GM23338 (cell line): ENCODE measurements around the gene DTNB.

Source experiments
- CREB1 ChIP-seq: fragments of 250-450 bp; sonication (Bioruptor Pico); IDR thresholded peaks from 2 replicates; pipeline ENCODE4 v1.5.0; 2020; ENCODE audit warnings: low read depth, mild to moderate bottlenecking, moderate library complexity
- EZH2 ChIP-seq: fragments of 200-600 bp; sonication (generic); IDR thresholded peaks from one replicate; pipeline ENCODE4 v1.8.0; 2017; ENCODE audit warnings: antibody characterized with exemption, mild to moderate bottlenecking, low read depth; ENCODE audit not compliant: unreplicated experiment
- EZH2phosphoT487 ChIP-seq: fragments of 200-600 bp; sonication (generic); IDR thresholded peaks from one replicate; pipeline ENCODE4 v1.8.1; 2018; ENCODE audit warnings: antibody characterized with exemption; ENCODE audit not compliant: unreplicated experiment
- NANOG ChIP-seq: IDR thresholded peaks from 2 replicates; pipeline ENCODE4 v1.6.1; 2016; ENCODE audit warnings: antibody characterized with exemption, borderline replicate concordance
- POLR2AphosphoS5 ChIP-seq: IDR thresholded peaks from 2 replicates; pipeline ENCODE4 v1.6.1; 2016; ENCODE audit warnings: antibody characterized with exemption, low read depth
- STAT1 ChIP-seq: IDR thresholded peaks from one replicate; pipeline ENCODE4 v1.6.1; 2016; ENCODE audit warnings: antibody characterized with exemption; ENCODE audit not compliant: unreplicated experiment
- TF ChIP-seq, protein P1 (sequence below), 2 experiments: fragments of 200-600 bp in 1 of 2; sonication (generic) in 1 of 2; conservative IDR thresholded peaks; 2 replicates each; pipeline versions ENCODE4 v1.5.1 to v1.6.1; 2016 to 2017; ENCODE audit warnings: antibody characterized with exemption in 2 of 2, low read depth in 2 of 2, mild to moderate bottlenecking in 2 of 2, moderate library complexity in 1 of 2
- TF ChIP-seq, protein P2 (sequence below): IDR thresholded peaks from one replicate; pipeline ENCODE4 v1.6.1; 2018; ENCODE audit warnings: antibody characterized with exemption; ENCODE audit not compliant: unreplicated experiment
- TF ChIP-seq, protein P3 (sequence below): IDR thresholded peaks from 2 replicates; pipeline ENCODE4 v1.6.1; 2016; ENCODE audit warnings: antibody characterized with exemption
- TF ChIP-seq, protein P4 (sequence below): fragments of 250-450 bp; sonication (Bioruptor Pico); IDR thresholded peaks from 2 replicates; pipeline ENCODE4 v1.5.0; 2020; ENCODE audit warnings: mild to moderate bottlenecking, moderate library complexity

DNA sequence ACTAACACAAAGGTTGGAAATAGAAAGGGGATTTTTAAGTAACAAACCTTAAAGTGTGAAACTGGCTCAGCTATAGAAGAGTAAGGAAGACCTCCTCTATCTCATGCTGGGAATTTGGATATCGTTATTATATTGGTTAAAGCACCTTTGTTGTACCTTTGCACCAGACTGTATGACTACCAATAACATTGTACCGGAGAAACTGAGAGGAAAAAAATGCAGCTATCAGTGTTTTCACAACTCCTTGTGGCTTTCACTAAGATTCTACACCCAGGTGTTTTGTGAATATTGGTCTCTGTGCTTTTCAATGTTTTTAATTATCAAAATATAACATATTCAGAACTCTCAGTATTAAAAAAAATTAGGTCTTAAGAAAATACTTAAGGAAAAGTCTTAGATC, 48.7 kb downstream of the DTNB start:
- TF ChIP-seq EZH2phosphoT487 (no peak), EZH2 (no peak), CREB1 (CRISPR knock-in tag) (no peak), POLR2AphosphoS5 (no peak), NANOG (no peak), STAT1 (no peak)
- TF ChIP-seq, protein P1, sequence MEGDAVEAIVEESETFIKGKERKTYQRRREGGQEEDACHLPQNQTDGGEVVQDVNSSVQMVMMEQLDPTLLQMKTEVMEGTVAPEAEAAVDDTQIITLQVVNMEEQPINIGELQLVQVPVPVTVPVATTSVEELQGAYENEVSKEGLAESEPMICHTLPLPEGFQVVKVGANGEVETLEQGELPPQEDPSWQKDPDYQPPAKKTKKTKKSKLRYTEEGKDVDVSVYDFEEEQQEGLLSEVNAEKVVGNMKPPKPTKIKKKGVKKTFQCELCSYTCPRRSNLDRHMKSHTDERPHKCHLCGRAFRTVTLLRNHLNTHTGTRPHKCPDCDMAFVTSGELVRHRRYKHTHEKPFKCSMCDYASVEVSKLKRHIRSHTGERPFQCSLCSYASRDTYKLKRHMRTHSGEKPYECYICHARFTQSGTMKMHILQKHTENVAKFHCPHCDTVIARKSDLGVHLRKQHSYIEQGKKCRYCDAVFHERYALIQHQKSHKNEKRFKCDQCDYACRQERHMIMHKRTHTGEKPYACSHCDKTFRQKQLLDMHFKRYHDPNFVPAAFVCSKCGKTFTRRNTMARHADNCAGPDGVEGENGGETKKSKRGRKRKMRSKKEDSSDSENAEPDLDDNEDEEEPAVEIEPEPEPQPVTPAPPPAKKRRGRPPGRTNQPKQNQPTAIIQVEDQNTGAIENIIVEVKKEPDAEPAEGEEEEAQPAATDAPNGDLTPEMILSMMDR (conservative IDR thresholded peaks at IDR 0.05; ENCODE audit: low read depth in 2 of 2) = no peak
- TF ChIP-seq, protein P2, sequence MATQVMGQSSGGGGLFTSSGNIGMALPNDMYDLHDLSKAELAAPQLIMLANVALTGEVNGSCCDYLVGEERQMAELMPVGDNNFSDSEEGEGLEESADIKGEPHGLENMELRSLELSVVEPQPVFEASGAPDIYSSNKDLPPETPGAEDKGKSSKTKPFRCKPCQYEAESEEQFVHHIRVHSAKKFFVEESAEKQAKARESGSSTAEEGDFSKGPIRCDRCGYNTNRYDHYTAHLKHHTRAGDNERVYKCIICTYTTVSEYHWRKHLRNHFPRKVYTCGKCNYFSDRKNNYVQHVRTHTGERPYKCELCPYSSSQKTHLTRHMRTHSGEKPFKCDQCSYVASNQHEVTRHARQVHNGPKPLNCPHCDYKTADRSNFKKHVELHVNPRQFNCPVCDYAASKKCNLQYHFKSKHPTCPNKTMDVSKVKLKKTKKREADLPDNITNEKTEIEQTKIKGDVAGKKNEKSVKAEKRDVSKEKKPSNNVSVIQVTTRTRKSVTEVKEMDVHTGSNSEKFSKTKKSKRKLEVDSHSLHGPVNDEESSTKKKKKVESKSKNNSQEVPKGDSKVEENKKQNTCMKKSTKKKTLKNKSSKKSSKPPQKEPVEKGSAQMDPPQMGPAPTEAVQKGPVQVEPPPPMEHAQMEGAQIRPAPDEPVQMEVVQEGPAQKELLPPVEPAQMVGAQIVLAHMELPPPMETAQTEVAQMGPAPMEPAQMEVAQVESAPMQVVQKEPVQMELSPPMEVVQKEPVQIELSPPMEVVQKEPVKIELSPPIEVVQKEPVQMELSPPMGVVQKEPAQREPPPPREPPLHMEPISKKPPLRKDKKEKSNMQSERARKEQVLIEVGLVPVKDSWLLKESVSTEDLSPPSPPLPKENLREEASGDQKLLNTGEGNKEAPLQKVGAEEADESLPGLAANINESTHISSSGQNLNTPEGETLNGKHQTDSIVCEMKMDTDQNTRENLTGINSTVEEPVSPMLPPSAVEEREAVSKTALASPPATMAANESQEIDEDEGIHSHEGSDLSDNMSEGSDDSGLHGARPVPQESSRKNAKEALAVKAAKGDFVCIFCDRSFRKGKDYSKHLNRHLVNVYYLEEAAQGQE = no peak
- TF ChIP-seq, protein P3, sequence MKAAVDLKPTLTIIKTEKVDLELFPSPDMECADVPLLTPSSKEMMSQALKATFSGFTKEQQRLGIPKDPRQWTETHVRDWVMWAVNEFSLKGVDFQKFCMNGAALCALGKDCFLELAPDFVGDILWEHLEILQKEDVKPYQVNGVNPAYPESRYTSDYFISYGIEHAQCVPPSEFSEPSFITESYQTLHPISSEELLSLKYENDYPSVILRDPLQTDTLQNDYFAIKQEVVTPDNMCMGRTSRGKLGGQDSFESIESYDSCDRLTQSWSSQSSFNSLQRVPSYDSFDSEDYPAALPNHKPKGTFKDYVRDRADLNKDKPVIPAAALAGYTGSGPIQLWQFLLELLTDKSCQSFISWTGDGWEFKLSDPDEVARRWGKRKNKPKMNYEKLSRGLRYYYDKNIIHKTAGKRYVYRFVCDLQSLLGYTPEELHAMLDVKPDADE = no peak
- TF ChIP-seq, protein P4, sequence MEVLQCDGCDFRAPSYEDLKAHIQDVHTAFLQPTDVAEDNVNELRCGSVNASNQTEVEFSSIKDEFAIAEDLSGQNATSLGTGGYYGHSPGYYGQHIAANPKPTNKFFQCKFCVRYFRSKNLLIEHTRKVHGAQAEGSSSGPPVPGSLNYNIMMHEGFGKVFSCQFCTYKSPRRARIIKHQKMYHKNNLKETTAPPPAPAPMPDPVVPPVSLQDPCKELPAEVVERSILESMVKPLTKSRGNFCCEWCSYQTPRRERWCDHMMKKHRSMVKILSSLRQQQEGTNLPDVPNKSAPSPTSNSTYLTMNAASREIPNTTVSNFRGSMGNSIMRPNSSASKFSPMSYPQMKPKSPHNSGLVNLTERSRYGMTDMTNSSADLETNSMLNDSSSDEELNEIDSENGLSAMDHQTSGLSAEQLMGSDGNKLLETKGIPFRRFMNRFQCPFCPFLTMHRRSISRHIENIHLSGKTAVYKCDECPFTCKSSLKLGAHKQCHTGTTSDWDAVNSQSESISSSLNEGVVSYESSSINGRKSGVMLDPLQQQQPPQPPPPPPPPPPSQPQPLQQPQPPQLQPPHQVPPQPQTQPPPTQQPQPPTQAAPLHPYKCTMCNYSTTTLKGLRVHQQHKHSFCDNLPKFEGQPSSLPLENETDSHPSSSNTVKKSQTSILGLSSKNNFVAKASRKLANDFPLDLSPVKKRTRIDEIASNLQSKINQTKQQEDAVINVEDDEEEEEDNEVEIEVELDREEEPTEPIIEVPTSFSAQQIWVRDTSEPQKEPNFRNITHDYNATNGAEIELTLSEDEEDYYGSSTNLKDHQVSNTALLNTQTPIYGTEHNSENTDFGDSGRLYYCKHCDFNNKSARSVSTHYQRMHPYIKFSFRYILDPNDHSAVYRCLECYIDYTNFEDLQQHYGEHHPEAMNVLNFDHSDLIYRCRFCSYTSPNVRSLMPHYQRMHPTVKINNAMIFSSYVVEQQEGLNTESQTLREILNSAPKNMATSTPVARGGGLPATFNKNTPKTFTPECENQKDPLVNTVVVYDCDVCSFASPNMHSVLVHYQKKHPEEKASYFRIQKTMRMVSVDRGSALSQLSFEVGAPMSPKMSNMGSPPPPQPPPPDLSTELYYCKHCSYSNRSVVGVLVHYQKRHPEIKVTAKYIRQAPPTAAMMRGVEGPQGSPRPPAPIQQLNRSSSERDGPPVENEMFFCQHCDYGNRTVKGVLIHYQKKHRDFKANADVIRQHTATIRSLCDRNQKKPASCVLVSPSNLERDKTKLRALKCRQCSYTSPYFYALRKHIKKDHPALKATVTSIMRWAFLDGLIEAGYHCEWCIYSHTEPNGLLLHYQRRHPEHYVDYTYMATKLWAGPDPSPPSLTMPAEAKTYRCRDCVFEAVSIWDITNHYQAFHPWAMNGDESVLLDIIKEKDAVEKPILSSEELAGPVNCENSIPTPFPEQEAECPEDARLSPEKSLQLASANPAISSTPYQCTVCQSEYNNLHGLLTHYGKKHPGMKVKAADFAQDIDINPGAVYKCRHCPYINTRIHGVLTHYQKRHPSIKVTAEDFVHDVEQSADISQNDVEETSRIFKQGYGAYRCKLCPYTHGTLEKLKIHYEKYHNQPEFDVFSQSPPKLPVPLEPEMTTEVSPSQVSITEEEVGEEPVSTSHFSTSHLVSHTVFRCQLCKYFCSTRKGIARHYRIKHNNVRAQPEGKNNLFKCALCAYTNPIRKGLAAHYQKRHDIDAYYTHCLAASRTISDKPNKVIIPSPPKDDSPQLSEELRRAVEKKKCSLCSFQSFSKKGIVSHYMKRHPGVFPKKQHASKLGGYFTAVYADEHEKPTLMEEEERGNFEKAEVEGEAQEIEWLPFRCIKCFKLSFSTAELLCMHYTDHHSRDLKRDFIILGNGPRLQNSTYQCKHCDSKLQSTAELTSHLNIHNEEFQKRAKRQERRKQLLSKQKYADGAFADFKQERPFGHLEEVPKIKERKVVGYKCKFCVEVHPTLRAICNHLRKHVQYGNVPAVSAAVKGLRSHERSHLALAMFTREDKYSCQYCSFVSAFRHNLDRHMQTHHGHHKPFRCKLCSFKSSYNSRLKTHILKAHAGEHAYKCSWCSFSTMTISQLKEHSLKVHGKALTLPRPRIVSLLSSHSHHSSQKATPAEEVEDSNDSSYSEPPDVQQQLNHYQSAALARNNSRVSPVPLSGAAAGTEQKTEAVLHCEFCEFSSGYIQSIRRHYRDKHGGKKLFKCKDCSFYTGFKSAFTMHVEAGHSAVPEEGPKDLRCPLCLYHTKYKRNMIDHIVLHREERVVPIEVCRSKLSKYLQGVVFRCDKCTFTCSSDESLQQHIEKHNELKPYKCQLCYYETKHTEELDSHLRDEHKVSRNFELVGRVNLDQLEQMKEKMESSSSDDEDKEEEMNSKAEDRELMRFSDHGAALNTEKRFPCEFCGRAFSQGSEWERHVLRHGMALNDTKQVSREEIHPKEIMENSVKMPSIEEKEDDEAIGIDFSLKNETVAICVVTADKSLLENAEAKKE = no peak
